GM18519 (cell line): ENCODE results near the gene SLC1A3.

ENCODE experiments used
- ATAC-seq: cut with Tn5 transposase; IDR thresholded peaks from one replicate; pipeline ENCODE4 v1.9.1; 2021; ENCODE audit warnings: mild to moderate bottlenecking, moderate library complexity; ENCODE audit not compliant: unreplicated experiment, low FRiP score

Gene SLC1A3

GRCh38 chr5:36654564-36654963 lies 48.2 kb downstream of the SLC1A3 start:
- ATAC-seq: no peak

- no peak for ATAC-seq
Observed at GRCh38 chr5:36655161-36655560, 48.8 kb downstream of the SLC1A3 start.

GRCh38 chr5:36656556-36656955 lies 50.1 kb downstream of the SLC1A3 start:
- no peak for ATAC-seq

- no peak for ATAC-seq
Observed at GRCh38 chr5:36657563-36657995, 51.2 kb downstream of the SLC1A3 start.

DNA sequence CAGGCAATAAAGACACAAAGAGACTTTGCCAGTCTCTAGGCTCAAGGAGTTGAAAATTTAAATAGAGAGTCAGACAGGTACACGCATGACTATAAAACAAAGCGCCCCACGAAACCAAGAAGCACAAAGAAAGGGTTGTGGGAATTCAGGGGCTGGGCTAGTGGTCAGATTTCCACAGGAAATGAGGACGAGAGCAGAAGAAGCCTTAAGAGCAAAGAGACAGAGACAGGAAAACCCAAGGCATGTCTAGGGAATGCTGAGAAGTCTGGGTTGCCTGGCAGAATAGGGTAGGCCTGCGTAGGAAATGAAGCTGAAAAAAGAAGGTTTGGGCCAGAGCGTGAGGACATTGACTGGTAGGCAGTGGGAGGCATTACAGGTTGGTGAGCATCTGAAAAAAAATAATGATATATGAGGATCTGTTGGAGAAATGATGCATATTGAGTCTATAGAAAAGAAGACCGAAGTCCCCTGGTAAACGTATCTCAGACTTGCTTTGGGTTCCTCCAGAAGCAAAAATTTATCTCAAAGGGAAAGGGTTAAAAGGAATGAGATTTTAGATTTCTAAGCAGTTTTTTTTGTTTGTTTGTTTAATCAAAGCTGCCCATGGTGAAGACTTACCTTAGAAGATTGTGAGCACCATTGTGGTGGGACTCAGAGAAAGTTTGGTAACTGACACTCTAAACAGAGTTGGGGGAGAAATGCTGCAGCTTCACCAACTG lies 51.8 kb downstream of the SLC1A3 start:
- no peak for ATAC-seq

DNA sequence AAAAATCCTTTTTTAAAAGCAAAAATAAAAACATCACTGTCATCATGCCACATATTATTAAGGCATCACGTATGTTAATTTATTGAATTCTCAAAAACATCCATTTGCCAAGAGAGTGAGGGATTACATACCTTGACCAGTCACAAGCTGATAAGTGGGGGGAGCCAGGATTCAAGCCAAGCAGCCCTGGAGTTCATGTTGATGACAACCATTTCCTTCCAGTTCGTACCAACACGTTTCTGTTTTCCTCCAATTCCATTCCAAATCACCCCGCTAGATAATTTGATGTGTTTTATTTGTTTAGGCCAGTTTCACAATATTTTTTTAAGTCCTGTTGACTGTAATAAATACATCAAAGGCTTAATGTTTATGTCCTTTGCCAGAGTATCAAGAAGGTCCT lies 53.0 kb downstream of the SLC1A3 start:
- ATAC-seq: no peak

GRCh38 chr5:36660397-36661049 lies 54.1 kb downstream of the SLC1A3 start:
- ATAC-seq: no peak

GRCh38 chr5:36661456-36662220 lies 55.2 kb downstream of the SLC1A3 start:
- ATAC-seq: no peak

- no peak for ATAC-seq
Observed at GRCh38 chr5:36662291-36662851, 56.0 kb downstream of the SLC1A3 start.

DNA sequence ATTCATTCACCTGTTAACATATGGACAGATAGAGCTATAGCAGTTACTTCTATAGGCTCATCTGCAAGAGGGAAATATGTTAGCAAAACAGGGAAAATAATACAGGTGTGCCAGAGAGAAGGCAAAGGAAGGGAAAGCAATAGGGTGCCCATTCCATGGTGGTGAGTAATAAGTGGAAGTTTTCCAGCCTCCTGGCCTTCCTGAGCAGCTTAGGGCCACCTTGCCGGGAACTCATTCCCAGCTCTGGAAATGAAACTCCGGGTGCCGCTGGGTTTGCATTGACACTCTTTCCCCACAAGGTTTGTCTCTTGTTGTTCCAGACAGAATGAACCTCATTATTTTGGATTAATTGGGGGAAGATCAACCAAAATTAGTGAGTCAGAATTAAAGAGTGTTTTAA lies 58.4 kb downstream of the SLC1A3 start:
- ATAC-seq: no peak

DNA sequence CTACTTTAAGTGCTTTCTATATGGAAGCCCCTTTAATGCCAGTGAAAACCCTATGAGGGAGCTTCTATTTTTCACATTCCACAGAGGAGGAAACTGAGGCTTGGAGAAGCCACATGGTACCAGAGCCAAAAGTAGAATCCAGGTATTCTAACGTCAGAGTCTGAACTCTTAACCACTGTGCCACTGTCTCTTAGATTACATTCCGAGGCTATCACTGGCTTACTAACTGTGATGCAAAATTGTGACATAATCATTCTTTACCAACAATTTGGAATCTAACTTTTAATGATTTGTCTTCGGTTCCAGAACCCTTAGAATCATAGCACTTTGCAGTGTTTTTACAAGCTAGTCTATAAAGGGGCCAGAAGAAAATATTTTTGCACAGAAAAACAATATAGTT lies 59.2 kb downstream of the SLC1A3 start:
- ATAC-seq: no peak

- no peak for ATAC-seq
Observed at GRCh38 chr5:36666274-36666673, 59.9 kb downstream of the SLC1A3 start.

DNA sequence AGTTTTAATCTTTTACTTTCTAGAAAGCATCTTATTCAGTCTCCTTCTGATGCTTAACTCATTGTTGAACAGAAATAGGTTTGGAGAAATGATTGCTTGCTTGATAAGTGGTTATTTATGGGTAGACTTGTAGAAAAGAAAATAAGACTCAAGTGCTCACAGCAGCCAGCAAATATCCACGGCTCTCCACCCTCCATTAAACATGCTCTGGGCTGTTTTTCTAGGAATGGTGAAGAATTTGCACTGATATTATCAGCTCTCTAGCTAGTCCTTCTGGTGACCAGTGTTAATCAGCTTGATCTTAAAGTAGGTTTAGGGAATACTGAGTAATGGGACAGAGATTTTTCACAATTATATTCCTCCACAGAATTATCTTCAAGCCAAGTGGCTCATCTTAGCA lies 60.6 kb downstream of the SLC1A3 start:
- ATAC-seq: no peak

GRCh38 chr5:36667824-36668223 lies 61.4 kb downstream of the SLC1A3 start:
- ATAC-seq: no peak

GRCh38 chr5:36669015-36669651 lies 62.7 kb downstream of the SLC1A3 start:
- no peak for ATAC-seq

DNA sequence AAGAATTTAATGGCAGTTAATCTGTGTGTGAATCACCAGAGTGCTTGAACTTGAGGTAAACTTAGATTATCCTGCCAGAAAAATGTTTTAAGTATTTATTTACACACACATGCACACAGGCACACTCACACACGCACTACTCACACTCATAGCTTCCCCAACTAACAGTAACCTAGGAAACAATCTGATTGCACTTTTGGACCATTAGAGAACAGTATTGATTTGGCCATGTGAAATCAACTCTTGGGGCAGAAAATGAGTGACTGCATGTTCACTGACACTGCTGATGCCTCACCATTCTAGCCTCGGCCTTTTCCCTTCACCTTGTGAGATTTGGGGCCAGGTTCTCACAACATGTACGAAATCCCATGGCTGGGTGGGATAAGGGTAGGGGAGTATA lies 64.1 kb downstream of the SLC1A3 start:
- ATAC-seq: no peak

- no peak for ATAC-seq
Observed at GRCh38 chr5:36675282-36675681, 68.9 kb downstream of the SLC1A3 start.

DNA sequence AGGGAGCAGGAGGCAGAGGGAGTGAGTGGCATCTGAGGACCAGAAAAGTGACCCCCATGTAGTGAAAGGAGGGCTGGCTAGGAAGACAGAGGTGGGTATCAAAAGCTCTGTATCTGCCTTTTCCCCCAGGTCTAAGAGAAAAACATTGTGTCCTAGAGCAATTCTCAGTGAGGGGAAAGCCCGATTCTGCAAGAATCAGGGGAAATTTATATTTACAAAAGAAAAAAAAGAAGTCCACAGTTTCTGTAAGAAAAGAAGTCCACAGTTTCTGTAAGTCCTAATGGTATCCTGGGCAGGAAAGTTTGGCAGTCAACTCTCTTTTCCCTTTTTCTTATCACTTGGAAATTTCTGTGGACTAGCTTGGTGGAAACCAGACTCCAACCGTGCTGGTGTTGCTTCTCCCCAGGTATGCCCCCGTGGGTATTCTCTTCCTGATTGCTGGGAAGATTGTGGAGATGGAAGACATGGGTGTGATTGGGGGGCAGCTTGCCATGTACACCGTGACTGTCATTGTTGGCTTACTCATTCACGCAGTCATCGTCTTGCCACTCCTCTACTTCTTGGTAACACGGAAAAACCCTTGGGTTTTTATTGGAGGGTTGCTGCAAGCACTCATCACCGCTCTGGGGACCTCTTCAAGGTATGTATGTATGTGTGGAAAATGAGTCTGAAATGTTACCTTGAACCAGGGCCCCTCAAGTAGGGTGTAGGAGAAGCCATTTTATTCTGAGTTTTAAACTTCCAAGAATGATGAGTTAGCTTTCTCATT lies 73.0 kb downstream of the SLC1A3 start:
- ATAC-seq: no peak

DNA sequence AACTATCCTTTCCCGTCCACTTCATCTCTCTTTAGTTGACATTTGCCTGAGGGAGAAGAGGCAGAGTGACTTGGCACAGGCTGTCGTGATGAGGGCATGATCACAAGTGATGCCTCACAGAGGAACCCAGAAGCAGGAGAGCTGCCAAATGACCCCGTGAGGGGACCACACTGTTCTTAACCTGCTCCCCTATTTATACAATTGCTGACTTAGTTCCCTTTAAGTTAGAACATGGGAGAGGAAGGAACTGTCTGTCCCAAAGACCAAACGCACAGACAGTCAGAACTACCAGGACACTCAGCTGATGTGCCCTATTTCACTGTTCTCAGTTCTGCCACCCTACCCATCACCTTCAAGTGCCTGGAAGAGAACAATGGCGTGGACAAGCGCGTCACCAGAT lies 73.7 kb downstream of the SLC1A3 start:
- no peak for ATAC-seq

DNA sequence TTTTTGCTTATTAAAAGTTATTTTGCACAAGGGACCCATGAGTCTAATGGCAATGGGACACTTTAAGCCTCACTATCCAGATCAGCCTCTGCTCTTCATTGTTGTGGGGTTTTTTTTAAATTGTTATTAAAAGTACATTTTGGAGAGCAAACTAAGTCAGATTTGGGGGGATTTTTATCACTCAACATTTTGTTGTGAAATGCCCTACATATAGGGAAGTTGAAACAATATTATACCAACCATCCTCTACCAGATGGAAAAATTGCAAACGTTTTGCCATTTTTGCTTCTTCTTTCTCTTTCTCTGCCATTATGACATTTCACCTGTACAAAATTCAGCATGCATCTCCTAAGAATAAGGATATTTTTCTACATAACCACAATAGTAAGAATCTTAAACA lies 75.3 kb downstream of the SLC1A3 start:
- ATAC-seq: no peak
